H9 (cell line): Measurements from ENCODE around the gene ASTL. TPM values are rescaled to one million over a fixed set of nuclear protein-coding genes. Genes with fewer than 3 reads are reported as not detected.

Experiments used
- DNase-seq: peaks from one replicate; pipeline ENCODE4 v3.0.0-alpha.2; 2017
- H2AFZ ChIP-seq: one replicate; pipeline ENCODE4 v1.6.1; 2013; ENCODE audit warnings: mild to moderate bottlenecking, low read length, control low read depth, moderate library complexity
- H2AK5ac ChIP-seq: 2 replicates; pipeline ENCODE4 v1.6.1; 2013; ENCODE audit warnings: low read length, control low read depth, mixed read lengths; ENCODE audit not compliant: insufficient read length
- H2BK120ac ChIP-seq: one replicate; pipeline ENCODE4 v1.6.1; 2013; ENCODE audit warnings: low read depth, mild to moderate bottlenecking, low read length, control low read depth, inconsistent platforms; ENCODE audit not compliant: poor library complexity, severe bottlenecking
- H2BK12ac ChIP-seq: 2 replicates; pipeline ENCODE4 v1.6.1; 2013; ENCODE audit warnings: low read length, control low read depth, mixed read lengths, low read depth; ENCODE audit not compliant: insufficient read length
- H2BK15ac ChIP-seq: 2 replicates; pipeline ENCODE4 v1.6.1; 2013; ENCODE audit warnings: low read depth, low read length, control low read depth
- H2BK20ac ChIP-seq: one replicate; pipeline ENCODE4 v1.6.1; 2013; ENCODE audit warnings: low read depth, mild to moderate bottlenecking, low read length, control low read depth, inconsistent platforms; ENCODE audit not compliant: poor library complexity, severe bottlenecking
- H2BK5ac ChIP-seq: 2 replicates; pipeline ENCODE4 v1.6.1; 2013; ENCODE audit warnings: low read length, control low read depth, mixed read lengths; ENCODE audit not compliant: insufficient read length
- H3K14ac ChIP-seq: 2 replicates; pipeline ENCODE4 v1.6.1; 2013; ENCODE audit warnings: low read length, control low read depth; ENCODE audit not compliant: insufficient read depth
- H3K18ac ChIP-seq: 2 replicates; pipeline ENCODE4 v1.6.1; 2013; ENCODE audit warnings: low read depth, mild to moderate bottlenecking, mixed read lengths, low read length, control low read depth; ENCODE audit not compliant: insufficient read length
- H3K23ac ChIP-seq: 2 replicates; pipeline ENCODE4 v1.6.1; 2013; ENCODE audit warnings: low read length, control low read depth, mixed read lengths, low read depth; ENCODE audit not compliant: insufficient read length
- H3K23me2 ChIP-seq: 2 replicates; pipeline ENCODE4 v1.6.1; 2013; ENCODE audit warnings: low read depth, mild to moderate bottlenecking, mixed read lengths, low read length, control low read depth; ENCODE audit not compliant: insufficient read length, poor library complexity, severe bottlenecking
- H3K27ac ChIP-seq: 2 replicates; pipeline ENCODE4 v1.5.1; 2013; ENCODE audit warnings: low read length, control low read depth, mixed read lengths, low read depth; ENCODE audit not compliant: insufficient read length
- H3K27me3 ChIP-seq: 2 replicates; pipeline ENCODE4 v1.6.1; 2013; ENCODE audit warnings: low read length, control low read depth, inconsistent platforms; ENCODE audit not compliant: insufficient read depth
- H3K4ac ChIP-seq: 2 replicates; pipeline ENCODE4 v1.6.1; 2013; ENCODE audit warnings: low read depth, mild to moderate bottlenecking, control low read depth, inconsistent platforms, low read length, moderate library complexity
- H3K4me1 ChIP-seq: 2 replicates; pipeline ENCODE4 v1.6.1; 2013; ENCODE audit warnings: low read length, control low read depth, inconsistent platforms; ENCODE audit not compliant: insufficient read depth
- H3K4me2 ChIP-seq: 2 replicates; pipeline ENCODE4 v1.6.1; 2013; ENCODE audit warnings: low read length, control low read depth, mixed read lengths; ENCODE audit not compliant: insufficient read length, insufficient read depth
- H3K56ac ChIP-seq: 2 replicates; pipeline ENCODE4 v1.6.1; 2013; ENCODE audit warnings: low read depth, mild to moderate bottlenecking, mixed read lengths, low read length, control low read depth; ENCODE audit not compliant: insufficient read length
- H3K79me1 ChIP-seq: 2 replicates; pipeline ENCODE4 v1.6.1; 2013; ENCODE audit warnings: low read depth, mild to moderate bottlenecking, moderate library complexity, low read length, control low read depth, inconsistent platforms; ENCODE audit not compliant: insufficient read depth, poor library complexity, severe bottlenecking
- H3K79me2 ChIP-seq: 2 replicates; pipeline ENCODE4 v1.6.1; 2013; ENCODE audit warnings: low read length, control low read depth, inconsistent platforms; ENCODE audit not compliant: insufficient read depth
- H3K9ac ChIP-seq: 2 replicates; pipeline ENCODE4 v1.6.1; 2013; ENCODE audit warnings: low read length, control low read depth, mixed read lengths; ENCODE audit not compliant: insufficient read length; ENCODE audit errors: extremely low read depth
- H3K9me3 ChIP-seq: one replicate; pipeline ENCODE4 v1.6.1; 2013; ENCODE audit warnings: low read depth, low read length, inconsistent platforms; ENCODE audit not compliant: control insufficient read depth
- H3T11ph ChIP-seq: one replicate; pipeline ENCODE4 v1.6.1; 2013; ENCODE audit warnings: mild to moderate bottlenecking, low read length, control low read depth, inconsistent platforms
- H4K20me1 ChIP-seq: one replicate; pipeline ENCODE4 v1.6.1; 2013; ENCODE audit not compliant: control insufficient read depth, insufficient read length, insufficient read depth
- H4K5ac ChIP-seq: 2 replicates; pipeline ENCODE4 v1.6.1; 2013; ENCODE audit warnings: low read depth, mild to moderate bottlenecking, mixed read lengths, low read length, control low read depth; ENCODE audit not compliant: insufficient read length
- H4K8ac ChIP-seq: replicated peaks from 2 replicates; pipeline ENCODE4 v1.6.1; 2013; ENCODE audit warnings: low read length, control low read depth, mixed read lengths, low read depth; ENCODE audit not compliant: insufficient read length
- H4K91ac ChIP-seq: 2 replicates; pipeline ENCODE4 v1.6.1; 2013; ENCODE audit warnings: low read depth, mild to moderate bottlenecking, moderate library complexity, mixed read lengths, low read length, control low read depth; ENCODE audit not compliant: insufficient read length
- H3K27ac Mint-ChIP-seq, 3 experiments: 2 replicates in 2 of 3; 3 replicates in 1 of 3; pipeline ENCODE4 v1.8.0; 2020 to 2021; ENCODE audit warnings: mixed read lengths in 3 of 3, mild to moderate bottlenecking in 1 of 3, moderate library complexity in 1 of 3
- H3K27me3 Mint-ChIP-seq: 2 replicates; pipeline ENCODE4 v1.8.0; 2021; ENCODE audit warnings: low read depth, mild to moderate bottlenecking, moderate library complexity, mixed read lengths
- H3K36me3 Mint-ChIP-seq, 3 experiments: 2 replicates in 2 of 3; 3 replicates in 1 of 3; pipeline ENCODE4 v1.8.0; 2020 to 2021; ENCODE audit warnings: low read depth in 3 of 3, mixed read lengths in 3 of 3; ENCODE audit not compliant: insufficient read depth in 1 of 3
- H3K4me1 Mint-ChIP-seq, 2 experiments: 2 replicates each; pipeline ENCODE4 v1.8.0; 2020; ENCODE audit warnings: mixed read lengths in 2 of 2
- H3K4me3 Mint-ChIP-seq, 2 experiments: 2 replicates in 1 of 2; 3 replicates in 1 of 2; pipeline ENCODE4 v1.8.0; 2020 to 2021; ENCODE audit warnings: mild to moderate bottlenecking in 2 of 2, mixed read lengths in 2 of 2, moderate library complexity in 1 of 2
- H3K9me3 Mint-ChIP-seq, 2 experiments: 2 replicates in 1 of 2; 3 replicates in 1 of 2; pipeline ENCODE4 v1.8.0; 2020; ENCODE audit warnings: mild to moderate bottlenecking in 2 of 2, mixed read lengths in 2 of 2, moderate library complexity in 1 of 2
- WGBS: extraction: QIAGEN DNeasy Blood & Tissue Kit; methylation state at CpG from one replicate; pipeline ENCODE4 v1.1.7; 2013; ENCODE audit warnings: missing lambda C conversion rate, low lambda C conversion rate, mixed read lengths; ENCODE audit not compliant: insufficient read length; ENCODE audit errors: extremely low coverage; 5-methylcytosine and 5-hydroxymethylcytosine counted together
- total RNA-seq: library from RNA; stranded (reverse); gene quantifications from 2 replicates; pipeline ENCODE4 v1.2.1, GENCODE V29; 2021
- TF ChIP-seq, protein P1 (sequence below): fragments of 200-600 bp; sonication (generic); conservative IDR thresholded peaks from 3 replicates; pipeline ENCODE4 v1.8.0; 2021; ENCODE audit warnings: antibody characterized with exemption, mild to moderate bottlenecking

Gene ASTL
- total RNA-seq, 1 experiment from 2014 or later, result 0.81 TPM

- Histone ChIP-seq H4K8ac (no peak overlapping the region), H4K20me1 (no peaks in the 10 kb centered on the region), H3K4me2 (no peak overlapping the region), H3K4me1 (no peaks in the 10 kb centered on the region), H2BK12ac (no peak overlapping the region), H2BK5ac (no peak overlapping the region), H3K79me1 (no peaks in the 10 kb centered on the region), H3K23ac (no peak overlapping the region), H3K79me2 (no peaks in the 10 kb centered on the region), H3K14ac (no peak overlapping the region), H3K56ac (no peak overlapping the region), H2BK15ac (no peak overlapping the region), H2AFZ (no peak overlapping the region), H2BK20ac (no peak overlapping the region), H3K9me3 (no peaks in the 10 kb centered on the region), H4K5ac (no peak overlapping the region), H2AK5ac (no peak overlapping the region), H3T11ph (no peak overlapping the region), H4K91ac (no peak overlapping the region), H3K18ac (no peak overlapping the region), H3K23me2 (no peaks in the 10 kb centered on the region), H2BK120ac (no peak overlapping the region), H3K27ac (no peak overlapping the region), H3K4ac (no peak overlapping the region), H3K27me3 (no peaks in the 10 kb centered on the region; the same call in 1 of the 2 replicates), H3K9ac (no peak overlapping the region)
- peaks cover 42% of the 10 kb centered on the region for H3K27me3 Mint-ChIP-seq
- no CpG with 5 or more reads among the region's 11 CpGs for WGBS
- H3K27ac Mint-ChIP-seq, result no peak overlapping the region
- H3K4me1 Mint-ChIP-seq, result peaks cover 8 to 10% of the 10 kb centered on the region in 2 experiments
- H3K9me3 Mint-ChIP-seq, result no peaks in the 10 kb centered on the region
- TF ChIP-seq, protein P1, sequence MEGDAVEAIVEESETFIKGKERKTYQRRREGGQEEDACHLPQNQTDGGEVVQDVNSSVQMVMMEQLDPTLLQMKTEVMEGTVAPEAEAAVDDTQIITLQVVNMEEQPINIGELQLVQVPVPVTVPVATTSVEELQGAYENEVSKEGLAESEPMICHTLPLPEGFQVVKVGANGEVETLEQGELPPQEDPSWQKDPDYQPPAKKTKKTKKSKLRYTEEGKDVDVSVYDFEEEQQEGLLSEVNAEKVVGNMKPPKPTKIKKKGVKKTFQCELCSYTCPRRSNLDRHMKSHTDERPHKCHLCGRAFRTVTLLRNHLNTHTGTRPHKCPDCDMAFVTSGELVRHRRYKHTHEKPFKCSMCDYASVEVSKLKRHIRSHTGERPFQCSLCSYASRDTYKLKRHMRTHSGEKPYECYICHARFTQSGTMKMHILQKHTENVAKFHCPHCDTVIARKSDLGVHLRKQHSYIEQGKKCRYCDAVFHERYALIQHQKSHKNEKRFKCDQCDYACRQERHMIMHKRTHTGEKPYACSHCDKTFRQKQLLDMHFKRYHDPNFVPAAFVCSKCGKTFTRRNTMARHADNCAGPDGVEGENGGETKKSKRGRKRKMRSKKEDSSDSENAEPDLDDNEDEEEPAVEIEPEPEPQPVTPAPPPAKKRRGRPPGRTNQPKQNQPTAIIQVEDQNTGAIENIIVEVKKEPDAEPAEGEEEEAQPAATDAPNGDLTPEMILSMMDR, result no peak
- H3K36me3 Mint-ChIP-seq, result no peaks in the 10 kb centered on the region; a peak in 1 of 7 replicates
- DNase-seq, result no peak
- H3K4me3 Mint-ChIP-seq, result no peak overlapping the region
These were observed 14.4 kb downstream of the ASTL start for GRCh38 chr2:96123936-96124335.
